ENCODE data around the gene SUSD4. TPM values are rescaled to one million over a fixed set of nuclear protein-coding genes. Genes with fewer than 3 reads are reported as not detected.

Gene SUSD4
- total and polyA plus RNA-seq, 2 of the 8 experiments (the other 6 are each of a cell fraction or from before 2014, with no cell fraction given), result 3.9 to 5.2 TPM

- no peak overlapping the region for H3K4me2 ChIP-seq (ENCODE audit: insufficient read depth in 1 of 2, low read depth in 2 of 2, low read length in 2 of 2)
- no peak overlapping the region for H2BK15ac ChIP-seq (ENCODE audit: low read length)
- H4K5ac ChIP-seq (ENCODE audit: insufficient read length, low read depth, low read length), result no peak overlapping the region
- H3K79me2 ChIP-seq (ENCODE audit: control insufficient read depth in 1 of 2, insufficient read depth in 2 of 2, low read length in 2 of 2), result no peaks in the 10 kb centered on the region
- H2BK20ac ChIP-seq (ENCODE audit: low read length), result no peak overlapping the region
- no peak overlapping the region for H3K27ac ChIP-seq (ENCODE audit: low read depth, low read length)
- H3K79me1 ChIP-seq (ENCODE audit: low read depth, low read length), result no peaks in the 10 kb centered on the region
- CTCF ChIA-PET (ENCODE audit: partially characterized antibody), result interaction anchor here (1.1 to 8.0 kb wide), 6 partner anchors 10 to 331 kb away, joined by 3 to 45 read pairs (median 4); partner anchors contain the start of gene SUSD4
- no peak overlapping the region for H2AFZ ChIP-seq (ENCODE audit: low read length)
- DNase-seq (ENCODE audit: low read depth in 1 of 2, low spot score in 2 of 2), result no peak
- H2BK5ac ChIP-seq (ENCODE audit: low read depth, low read length), result no peak overlapping the region
- no peak overlapping the region for H3K14ac ChIP-seq (ENCODE audit: insufficient read length)
- no peak overlapping the region for H2AK5ac ChIP-seq (ENCODE audit: low read depth, low read length)
- no peak overlapping the region for H3K18ac ChIP-seq (ENCODE audit: extremely low read depth, low read length)
- H3K36me3 ChIP-seq (ENCODE audit: control insufficient read depth in 2 of 4, insufficient read depth in 4 of 4, low read length in 3 of 4), result no peaks in the 10 kb centered on the region
- H3K9ac ChIP-seq (replicated peaks in 1 of 4; ENCODE audit: extremely low read depth in 1 of 4, low read depth in 3 of 4, low read length in 3 of 4), result no peak overlapping the region; a peak in 1 of 7 replicates
- no peak overlapping the region for H3K4ac ChIP-seq (replicated peaks; ENCODE audit: insufficient read length, low read depth, low read length)
- H2BK12ac ChIP-seq (ENCODE audit: low read depth, low read length), result no peak overlapping the region
- H3K23ac ChIP-seq (ENCODE audit: insufficient read length), result no peak overlapping the region
- H3K9me3 ChIP-seq (ENCODE audit: insufficient read depth in 2 of 2, low read depth in 1 of 2, low read length in 1 of 2), result no peaks in the 10 kb centered on the region
- no peak overlapping the region for H4K8ac ChIP-seq (ENCODE audit: extremely low read depth, insufficient read depth, low read length)
- H2BK120ac ChIP-seq (replicated peaks; ENCODE audit: low read depth, low read length), result no peak overlapping the region
- 84% methylated on average over 7 of the region's 7 CpGs; no CpG with 5 or more reads in 1 of the 2 experiments for WGBS, 2 experiments (ENCODE audit: extremely low coverage in 1 of 2, insufficient coverage in 1 of 2, insufficient read length in 1 of 2, insufficient replicate concordance in 2 of 2, low coverage in 1 of 2, low lambda C conversion rate in 2 of 2, missing lambda C conversion rate in 1 of 2)
- FAIRE-seq, result no peak
- no peak overlapping the region for H3K56ac ChIP-seq (replicated peaks; ENCODE audit: insufficient read length, low read depth, low read length)
- POLR2A ChIA-PET (ENCODE audit: partially characterized antibody), result no interaction called here
- H3K4me1 ChIP-seq (replicated peaks in 1 of 4; ENCODE audit: control insufficient read depth in 3 of 4, insufficient read depth in 4 of 4, low read length in 3 of 4), result peaks cover 0 to 4% (median 2%) of the 10 kb centered on the region in 4 experiments; a peak in 2 of 7 replicates
- H3K23me2 ChIP-seq (ENCODE audit: low read depth, low read length), result no peaks in the 10 kb centered on the region
- H4K20me1 ChIP-seq (replicated peaks in 1 of 2; ENCODE audit: control insufficient read depth in 1 of 2, insufficient read depth in 2 of 2, low read length in 2 of 2), result no peaks in the 10 kb centered on the region
- H4K91ac ChIP-seq (replicated peaks; ENCODE audit: insufficient read length, low read length), result no peak overlapping the region
- H3K4me3 ChIP-seq (ENCODE audit: extremely low read depth in 1 of 4, insufficient read depth in 2 of 4, low read depth in 3 of 4, low read length in 4 of 4), result no peak overlapping the region
- H3K27me3 ChIP-seq (replicated peaks in 1 of 4; ENCODE audit: control insufficient read depth in 3 of 4, extremely low read depth in 1 of 4, insufficient read depth in 3 of 4, low read length in 3 of 4), result no peaks in the 10 kb centered on the region
- no peak for TF ChIP-seq MAFK (IDR thresholded peaks at IDR 0.05; ENCODE audit: low read depth, low read length)
These were observed 11.0 kb downstream of the SUSD4 start for GRCh38 chr1:223352944-223353343.

Data from H1 (cell line).